ENCODE measurements around the gene H3-3A.

The H3-3A gene

GRCh38 chr1:226052061-226052460 is 10.5 kb upstream of the H3-3A start:
- DNase-seq = no peak

- DNase-seq = no peak
Measured at GRCh38 chr1:226054519-226055327, 7.8 kb upstream of the H3-3A start.

- DNase-seq = no peak
Measured at GRCh38 chr1:226059709-226060108, 2.8 kb upstream of the H3-3A start.

- DNase-seq = no peak
Measured at GRCh38 chr1:226060427-226060826, 2.1 kb upstream of the H3-3A start.

GRCh38 chr1:226061068-226061840 is 1.3 kb upstream of the H3-3A start:
- DNase-seq = peak in 1 of 56 donors; percentile 49

- peak in 49 of 56 donors; percentile 29 to 93 (median 81) for DNase-seq
Measured at GRCh38 chr1:226061841-226062557, 517 bp upstream of the H3-3A start.

- DNase-seq = peak in 43 of 56 donors; percentile 4 to 61 (median 33)
Measured at GRCh38 chr1:226063224-226063976, 884 bp downstream of the H3-3A start.

- no peak for DNase-seq
Measured at GRCh38 chr1:226063977-226064815, 1.7 kb downstream of the H3-3A start.

GRCh38 chr1:226064816-226065248 is 2.3 kb downstream of the H3-3A start:
- DNase-seq = peak in 11 of 56 donors; percentile 1 to 58 (median 18)

- no peak for DNase-seq
Measured at GRCh38 chr1:226066415-226067078, 4.0 kb downstream of the H3-3A start.

GRCh38 chr1:226069811-226070489 is 7.4 kb downstream of the H3-3A start:
- DNase-seq = no peak

GRCh38 chr1:226072347-226072746 is 9.8 kb downstream of the H3-3A start:
- no peak for DNase-seq

- DNase-seq = no peak
Measured at GRCh38 chr1:226073184-226073950, 10.9 kb downstream of the H3-3A start.

- DNase-seq = no peak
Measured at GRCh38 chr1:226074046-226074445, 11.5 kb downstream of the H3-3A start.

- DNase-seq = no peak
Measured at GRCh38 chr1:226076378-226076777, 13.9 kb downstream of the H3-3A start.

GRCh38 chr1:226078374-226078773 is 15.9 kb downstream of the H3-3A start:
- DNase-seq = no peak

- DNase-seq = no peak
Measured at GRCh38 chr1:226082587-226082917, 20.0 kb downstream of the H3-3A start.

GRCh38 chr1:226082959-226083301 is 20.4 kb downstream of the H3-3A start:
- peak in 21 of 56 donors; percentile 38 to 85 (median 62) for DNase-seq

Data from amygdala (tissue), 56 donors.